BLaER1 treated with 17β-estradiol and CSF1 and Interleukin-3, amounts not matched to agents 10 nM and 100 nM (cell line): ENCODE measurements around the gene COL4A4.

ENCODE experiments used
- H3K27ac ChIP-seq, 11 experiments: shearing (Covaris generic); formaldehyde crosslinking; 2 replicates each; pipeline ENCODE4 v1.8.1; 2022
- H3K27me3 ChIP-seq, 11 experiments: shearing (Covaris generic); formaldehyde crosslinking; 2 replicates each; pipeline ENCODE4 v1.8.1; 2022
- H3K36me3 ChIP-seq, 11 experiments: shearing (Covaris generic); formaldehyde crosslinking; 2 replicates each; pipeline ENCODE4 v1.8.1; 2022
- H3K4me1 ChIP-seq, 10 experiments: shearing (Covaris generic); formaldehyde crosslinking; 2 replicates each; pipeline ENCODE4 v1.8.1; 2022
- H3K4me2 ChIP-seq, 11 experiments: shearing (Covaris generic); formaldehyde crosslinking; 2 replicates each; pipeline ENCODE4 v1.8.1; 2022
- H3K4me3 ChIP-seq, 10 experiments: shearing (Covaris generic); formaldehyde crosslinking; 2 replicates each; pipeline ENCODE4 v1.8.1; 2022
- H3K9ac ChIP-seq, 11 experiments: shearing (Covaris generic); formaldehyde crosslinking; 2 replicates each; pipeline ENCODE4 v1.8.1; 2022
- H3K9me3 ChIP-seq, 11 experiments: shearing (Covaris generic); formaldehyde crosslinking; replicated peaks in 1 of 11; 2 replicates each; pipeline ENCODE4 v1.8.1; 2022
- H4K20me1 ChIP-seq, 11 experiments: shearing (Covaris generic); formaldehyde crosslinking; 2 replicates each; pipeline ENCODE4 v1.8.1; 2022
- Cebpa-rat ChIP-seq, 11 experiments: shearing (Covaris generic); IDR thresholded peaks; 2 replicates each; pipeline ENCODE4 v1.8.1; 2022

The COL4A4 gene

GRCh38 chr2:227125506-227125905, 38.5 kb downstream of the COL4A4 start:
- H4K20me1 ChIP-seq: no peaks in the 10 kb centered on the region
- H3K9me3 ChIP-seq: no peaks in the 10 kb centered on the region
- no peak overlapping the region for H3K27ac ChIP-seq
- H3K4me1 ChIP-seq: no peaks in the 10 kb centered on the region
- no peak overlapping the region for H3K4me3 ChIP-seq
- TF ChIP-seq Cebpa-rat (IDR thresholded peaks at IDR 0.05): no peak
- no peaks in the 10 kb centered on the region for H3K36me3 ChIP-seq
- no peaks in the 10 kb centered on the region for H3K27me3 ChIP-seq
- H3K9ac ChIP-seq: no peak overlapping the region
- no peak overlapping the region for H3K4me2 ChIP-seq

- no peak overlapping the region for H3K9ac ChIP-seq
- H3K27me3 ChIP-seq: no peaks in the 10 kb centered on the region
- H3K27ac ChIP-seq: no peak overlapping the region
- no peak overlapping the region for H3K4me2 ChIP-seq
- H3K36me3 ChIP-seq: no peaks in the 10 kb centered on the region
- H4K20me1 ChIP-seq: no peaks in the 10 kb centered on the region
- H3K4me3 ChIP-seq: no peak overlapping the region
- H3K4me1 ChIP-seq: no peaks in the 10 kb centered on the region
- TF ChIP-seq Cebpa-rat (IDR thresholded peaks at IDR 0.05): no peak
- no peaks in the 10 kb centered on the region for H3K9me3 ChIP-seq
Observed at GRCh38 chr2:227124811-227125210, 39.2 kb downstream of the COL4A4 start.

- Histone ChIP-seq H3K9ac (no peak overlapping the region), H4K20me1 (no peaks in the 10 kb centered on the region)
Observed at GRCh38 chr2:227123697-227124096, 40.3 kb downstream of the COL4A4 start.

GRCh38 chr2:227118353-227118752, 45.7 kb downstream of the COL4A4 start:
- no peaks in the 10 kb centered on the region for H3K36me3 ChIP-seq
- H3K4me2 ChIP-seq: peak overlapping the region; percentile 24 to 64 (median 40); a peak in 19 of 22 replicates
- H3K27me3 ChIP-seq: no peaks in the 10 kb centered on the region
- no peak for TF ChIP-seq Cebpa-rat (IDR thresholded peaks at IDR 0.05)
- H3K9ac ChIP-seq: no peak overlapping the region
- no peaks in the 10 kb centered on the region for H4K20me1 ChIP-seq
- H3K9me3 ChIP-seq: no peaks in the 10 kb centered on the region
- H3K4me1 ChIP-seq: peaks cover 12 to 30% (median 22%) of the 10 kb centered on the region in 10 experiments
- H3K27ac ChIP-seq: peak overlapping the region in 3 of 11 experiments; percentile 10 to 33 (median 31); a peak in 3 of 22 replicates
- H3K4me3 ChIP-seq: no peak overlapping the region

More at GRCh38 chr2:227123697-227124096, 40.3 kb downstream of the COL4A4 start:
- no peaks in the 10 kb centered on the region for H3K27me3 ChIP-seq
- no peak overlapping the region for H3K4me2 ChIP-seq
- H3K36me3 ChIP-seq: no peaks in the 10 kb centered on the region
- H3K4me1 ChIP-seq: no peaks in the 10 kb centered on the region
- H3K4me3 ChIP-seq: no peak overlapping the region
- no peak overlapping the region for H3K27ac ChIP-seq
- no peaks in the 10 kb centered on the region for H3K9me3 ChIP-seq
- TF ChIP-seq Cebpa-rat (IDR thresholded peaks at IDR 0.05): no peak

GRCh38 chr2:227117852-227118251, 46.2 kb downstream of the COL4A4 start:
- Histone ChIP-seq H4K20me1 (no peaks in the 10 kb centered on the region), H3K36me3 (no peaks in the 10 kb centered on the region), H3K27me3 (no peaks in the 10 kb centered on the region), H3K4me3 (no peak overlapping the region), H3K9ac (no peak overlapping the region), H3K27ac (peak overlapping the region in 4 of 11 experiments; percentile 1 to 33 (median 20); a peak in 4 of 22 replicates), H3K9me3 (no peaks in the 10 kb centered on the region), H3K4me1 (peaks cover 12 to 30% (median 22%) of the 10 kb centered on the region in 10 experiments), H3K4me2 (peak overlapping the region; percentile 24 to 64 (median 40); a peak in 21 of 22 replicates)
- TF ChIP-seq Cebpa-rat (IDR thresholded peaks at IDR 0.05): no peak

- no peak for TF ChIP-seq Cebpa-rat (IDR thresholded peaks at IDR 0.05)
Observed at GRCh38 chr2:227117027-227117426, 47.0 kb downstream of the COL4A4 start.

GRCh38 chr2:227115761-227116160, 48.2 kb downstream of the COL4A4 start:
- no peak overlapping the region for H3K4me3 ChIP-seq
- H3K4me1 ChIP-seq: peaks cover 12 to 30% (median 22%) of the 10 kb centered on the region in 10 experiments
- H3K36me3 ChIP-seq: no peaks in the 10 kb centered on the region
- H3K27ac ChIP-seq: no peak overlapping the region
- no peaks in the 10 kb centered on the region for H3K9me3 ChIP-seq
- H3K9ac ChIP-seq: no peak overlapping the region
- H4K20me1 ChIP-seq: no peaks in the 10 kb centered on the region
- no peak for TF ChIP-seq Cebpa-rat (IDR thresholded peaks at IDR 0.05)
- no peaks in the 10 kb centered on the region for H3K27me3 ChIP-seq
- H3K4me2 ChIP-seq: peak overlapping the region in 2 of 11 experiments; percentile 33 to 40; a peak in 3 of 22 replicates

More at GRCh38 chr2:227117027-227117426, 47.0 kb downstream of the COL4A4 start:
- no peak overlapping the region for H3K4me3 ChIP-seq
- H4K20me1 ChIP-seq: no peaks in the 10 kb centered on the region
- no peaks in the 10 kb centered on the region for H3K27me3 ChIP-seq
- H3K27ac ChIP-seq: no peak overlapping the region; a peak in 1 of 22 replicates
- H3K4me1 ChIP-seq: peaks cover 12 to 30% (median 22%) of the 10 kb centered on the region in 10 experiments
- H3K9ac ChIP-seq: no peak overlapping the region
- no peaks in the 10 kb centered on the region for H3K9me3 ChIP-seq
- no peaks in the 10 kb centered on the region for H3K36me3 ChIP-seq
- H3K4me2 ChIP-seq: peak overlapping the region in 6 of 11 experiments; percentile 2 to 40 (median 14); a peak in 6 of 22 replicates

GRCh38 chr2:227106845-227107759, 56.9 kb downstream of the COL4A4 start:
- no peaks in the 10 kb centered on the region for H3K9me3 ChIP-seq
- H4K20me1 ChIP-seq: no peaks in the 10 kb centered on the region
- no peak overlapping the region for H3K4me2 ChIP-seq
- no peak overlapping the region for H3K4me3 ChIP-seq
- H3K27me3 ChIP-seq: no peaks in the 10 kb centered on the region
- no peaks in the 10 kb centered on the region for H3K4me1 ChIP-seq
- TF ChIP-seq Cebpa-rat (IDR thresholded peaks at IDR 0.05): peak in 2 of 11 experiments; percentile 17 to 58; a peak in 1 of 22 replicates
- peak overlapping the region in 1 of 11 experiments; percentile 5; a peak in 1 of 22 replicates for H3K27ac ChIP-seq
- no peak overlapping the region for H3K9ac ChIP-seq
- H3K36me3 ChIP-seq: no peaks in the 10 kb centered on the region

- H3K27me3 ChIP-seq: no peaks in the 10 kb centered on the region
- no peaks in the 10 kb centered on the region for H4K20me1 ChIP-seq
Observed at GRCh38 chr2:227103583-227103982, 60.4 kb downstream of the COL4A4 start.

More at GRCh38 chr2:227103583-227103982, 60.4 kb downstream of the COL4A4 start:
- Histone ChIP-seq H3K9ac (no peak overlapping the region), H3K27ac (no peak overlapping the region), H3K36me3 (no peaks in the 10 kb centered on the region), H3K4me2 (no peak overlapping the region), H3K4me3 (no peak overlapping the region), H3K9me3 (no peaks in the 10 kb centered on the region), H3K4me1 (no peaks in the 10 kb centered on the region)
- TF ChIP-seq Cebpa-rat (IDR thresholded peaks at IDR 0.05): no peak
